Measurements from ENCODE around the gene C2orf92. TPM values are rescaled to one million over a fixed set of nuclear protein-coding genes. Genes with fewer than 3 reads are reported as not detected.
A peak's percentile ranks its signal among the peaks of the same experiment; 100 is the strongest.

The C2orf92 gene
- total RNA-seq, 1 donor from 2014 or later: 14.4 TPM

DNA sequence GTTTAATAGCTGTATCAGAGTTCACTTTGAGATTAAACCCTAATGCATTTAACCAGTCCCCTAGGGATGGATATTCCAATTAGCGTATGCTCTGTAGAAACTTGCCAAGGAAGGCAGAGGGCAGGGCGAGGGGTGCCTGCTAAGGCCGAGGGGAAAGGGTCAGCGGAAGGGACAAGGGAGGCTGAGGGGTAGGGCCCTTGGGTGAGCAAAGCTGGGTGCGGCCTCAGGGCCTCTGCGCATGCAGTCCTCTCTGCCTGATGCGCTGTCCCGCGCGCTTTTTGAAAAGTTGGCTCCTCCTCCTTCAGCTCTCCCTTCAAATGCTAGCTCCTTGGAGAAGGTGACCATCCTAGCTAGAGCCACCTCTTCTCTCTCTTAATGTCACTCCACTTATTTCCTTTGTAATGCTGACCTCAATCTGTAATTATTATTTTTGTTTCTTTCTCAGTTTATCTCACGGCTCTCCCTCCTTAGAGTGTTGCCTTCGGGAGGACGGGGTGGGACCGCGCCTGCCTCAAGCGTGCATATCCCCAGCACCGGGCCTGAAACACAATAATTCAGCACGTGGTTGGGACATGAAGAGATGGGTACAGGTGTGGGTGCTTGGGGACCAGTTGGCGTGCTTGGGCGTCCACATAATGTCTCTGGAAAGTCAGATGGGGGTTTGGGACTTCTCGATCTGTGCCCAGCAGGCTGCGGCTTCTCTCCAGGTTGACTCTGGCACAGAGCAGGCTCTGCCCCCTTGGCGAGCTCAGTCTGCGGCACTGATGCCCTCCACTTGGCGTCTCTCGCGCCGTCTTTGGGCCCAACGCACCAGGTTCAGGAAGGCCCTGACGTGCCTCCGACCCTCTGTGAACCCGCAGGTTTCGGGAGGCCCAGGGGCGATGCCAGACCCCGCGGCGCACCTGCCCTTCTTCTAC, 53.9 kb downstream of the C2orf92 start:
- TF ChIP-seq, protein P1, sequence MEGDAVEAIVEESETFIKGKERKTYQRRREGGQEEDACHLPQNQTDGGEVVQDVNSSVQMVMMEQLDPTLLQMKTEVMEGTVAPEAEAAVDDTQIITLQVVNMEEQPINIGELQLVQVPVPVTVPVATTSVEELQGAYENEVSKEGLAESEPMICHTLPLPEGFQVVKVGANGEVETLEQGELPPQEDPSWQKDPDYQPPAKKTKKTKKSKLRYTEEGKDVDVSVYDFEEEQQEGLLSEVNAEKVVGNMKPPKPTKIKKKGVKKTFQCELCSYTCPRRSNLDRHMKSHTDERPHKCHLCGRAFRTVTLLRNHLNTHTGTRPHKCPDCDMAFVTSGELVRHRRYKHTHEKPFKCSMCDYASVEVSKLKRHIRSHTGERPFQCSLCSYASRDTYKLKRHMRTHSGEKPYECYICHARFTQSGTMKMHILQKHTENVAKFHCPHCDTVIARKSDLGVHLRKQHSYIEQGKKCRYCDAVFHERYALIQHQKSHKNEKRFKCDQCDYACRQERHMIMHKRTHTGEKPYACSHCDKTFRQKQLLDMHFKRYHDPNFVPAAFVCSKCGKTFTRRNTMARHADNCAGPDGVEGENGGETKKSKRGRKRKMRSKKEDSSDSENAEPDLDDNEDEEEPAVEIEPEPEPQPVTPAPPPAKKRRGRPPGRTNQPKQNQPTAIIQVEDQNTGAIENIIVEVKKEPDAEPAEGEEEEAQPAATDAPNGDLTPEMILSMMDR (IDR thresholded peaks at IDR 0.05): no peak
- ATAC-seq: no peak
- intact Hi-C loops (cut with DNase I): no loop called here
- H3K4me3 ChIP-seq: no peak overlapping the region
- no peaks in the 10 kb centered on the region for H3K9me3 ChIP-seq
- H3K36me3 ChIP-seq: no peaks in the 10 kb centered on the region
- peak; percentile 33 for DNase-seq
- H3K4me1 ChIP-seq: no peaks in the 10 kb centered on the region
- peaks cover 7% of the 10 kb centered on the region for H3K27me3 ChIP-seq
- H3K27ac ChIP-seq: no peak overlapping the region

DNA sequence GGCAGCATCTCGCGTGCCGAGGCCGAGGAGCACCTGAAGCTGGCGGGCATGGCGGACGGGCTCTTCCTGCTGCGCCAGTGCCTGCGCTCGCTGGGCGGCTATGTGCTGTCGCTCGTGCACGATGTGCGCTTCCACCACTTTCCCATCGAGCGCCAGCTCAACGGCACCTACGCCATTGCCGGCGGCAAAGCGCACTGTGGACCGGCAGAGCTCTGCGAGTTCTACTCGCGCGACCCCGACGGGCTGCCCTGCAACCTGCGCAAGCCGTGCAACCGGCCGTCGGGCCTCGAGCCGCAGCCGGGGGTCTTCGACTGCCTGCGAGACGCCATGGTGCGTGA, 54.5 kb downstream of the C2orf92 start:
- Histone ChIP-seq H3K27ac (no peak overlapping the region), H3K4me1 (no peaks in the 10 kb centered on the region), H3K27me3 (peaks cover 7% of the 10 kb centered on the region), H3K4me3 (no peak overlapping the region), H3K36me3 (no peaks in the 10 kb centered on the region), H3K9me3 (no peaks in the 10 kb centered on the region)
- peak; percentile 64 for DNase-seq
- TF ChIP-seq, protein P1 (IDR thresholded peaks at IDR 0.05): no peak
- no peak for ATAC-seq
- intact Hi-C loops (cut with DNase I): no loop called here

- H3K9me3 ChIP-seq: no peaks in the 10 kb centered on the region
- ATAC-seq (no peak), DNase-seq (no peak)
- no peak overlapping the region for H3K27ac ChIP-seq
- no peak overlapping the region for H3K4me3 ChIP-seq
- peaks cover 7% of the 10 kb centered on the region for H3K27me3 ChIP-seq
- no peaks in the 10 kb centered on the region for H3K4me1 ChIP-seq
- TF ChIP-seq, protein P1 (IDR thresholded peaks at IDR 0.05): no peak
- intact Hi-C loops (cut with DNase I): no loop called here
- no peaks in the 10 kb centered on the region for H3K36me3 ChIP-seq
These were observed 55.0 kb downstream of the C2orf92 start for GRCh38 chr2:97724501-97724900.

DNA sequence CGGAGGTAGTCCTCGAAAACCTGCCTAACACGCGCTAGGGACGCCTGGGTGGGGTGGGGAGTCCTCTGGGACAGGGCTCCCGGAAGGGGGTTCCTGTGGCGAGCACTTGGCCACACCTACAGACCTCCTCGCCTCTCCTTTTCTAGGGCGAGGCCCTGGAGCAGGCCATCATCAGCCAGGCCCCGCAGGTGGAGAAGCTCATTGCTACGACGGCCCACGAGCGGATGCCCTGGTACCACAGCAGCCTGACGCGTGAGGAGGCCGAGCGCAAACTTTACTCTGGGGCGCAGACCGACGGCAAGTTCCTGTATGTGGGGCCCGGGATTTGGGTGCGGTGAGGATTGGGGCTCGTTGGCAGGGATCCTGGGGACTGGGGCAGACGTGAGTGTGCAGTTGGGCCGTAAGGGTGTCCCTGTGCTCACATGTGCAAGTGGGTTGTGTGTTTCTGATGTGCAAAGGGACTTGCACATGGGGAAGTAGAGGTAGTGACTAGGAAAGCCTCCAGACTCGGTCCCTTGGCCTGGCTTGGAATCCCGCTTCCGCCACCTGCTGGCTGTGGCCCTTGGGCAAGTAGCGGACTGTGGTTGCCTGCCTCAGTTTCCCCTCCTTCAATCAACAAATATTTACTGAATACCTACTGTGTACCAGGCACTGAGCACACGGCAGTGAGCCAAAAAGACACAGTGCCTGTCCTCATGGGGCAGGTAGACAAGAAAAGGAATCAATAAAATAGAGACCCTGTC, 55.6 kb downstream of the C2orf92 start:
- Histone ChIP-seq H3K27me3 (peaks cover 7% of the 10 kb centered on the region), H3K9me3 (no peaks in the 10 kb centered on the region), H3K4me1 (no peaks in the 10 kb centered on the region), H3K36me3 (no peaks in the 10 kb centered on the region), H3K4me3 (no peak overlapping the region), H3K27ac (no peak overlapping the region)
- TF ChIP-seq, protein P1 (IDR thresholded peaks at IDR 0.05): no peak
- intact Hi-C loops (cut with DNase I): no loop called here
- ATAC-seq (no peak), DNase-seq (peak; percentile 51)

GRCh38 chr2:97726261-97727064, 57.0 kb downstream of the C2orf92 start:
- no peak overlapping the region for H3K4me3 ChIP-seq
- DNase-seq (peak; percentile 42), ATAC-seq (no peak)
- H3K9me3 ChIP-seq: no peaks in the 10 kb centered on the region
- H3K27ac ChIP-seq: no peak overlapping the region
- no peaks in the 10 kb centered on the region for H3K36me3 ChIP-seq
- TF ChIP-seq, protein P1 (IDR thresholded peaks at IDR 0.05): no peak
- intact Hi-C loops (cut with DNase I): no loop called here
- H3K27me3 ChIP-seq: peaks cover 7% of the 10 kb centered on the region
- no peaks in the 10 kb centered on the region for H3K4me1 ChIP-seq

Measured in upper lobe of right lung (tissue), 1 donor.